Epithelial cell of esophagus (primary cell): ENCODE results near the gene SARDH.

Experiments
- DNase-seq: peaks from one replicate; pipeline ENCODE4 v3.0.0; 2010; ENCODE audit warnings: low read depth
- H3K4me3 ChIP-seq: 2 replicates; pipeline ENCODE4 v1.5.1; 2011; ENCODE audit warnings: mild to moderate bottlenecking, low read length, control low read depth
- CTCF ChIP-seq: IDR thresholded peaks from 2 replicates; pipeline ENCODE4 v1.5.1; 2011; ENCODE audit warnings: low read depth, mild to moderate bottlenecking, low read length, control low read depth, inconsistent platforms; ENCODE audit not compliant: insufficient read depth; ENCODE audit errors: missing control alignments

SARDH gene

GRCh38 chr9:133671371-133671770 is 66.8 kb downstream of the SARDH start:
- DNase-seq = no peak
- H3K4me3 ChIP-seq = no peak overlapping the region
- TF ChIP-seq CTCF = no peak

GRCh38 chr9:133670466-133670865 is 67.7 kb downstream of the SARDH start:
- DNase-seq = no peak
- no peak overlapping the region for H3K4me3 ChIP-seq
- no peak for TF ChIP-seq CTCF

- no peak for DNase-seq
- no peak for TF ChIP-seq CTCF
- H3K4me3 ChIP-seq = no peak overlapping the region
Observed at GRCh38 chr9:133669182-133669801, 68.9 kb downstream of the SARDH start.

GRCh38 chr9:133667759-133668450 is 70.2 kb downstream of the SARDH start:
- TF ChIP-seq CTCF = no peak
- no peak overlapping the region for H3K4me3 ChIP-seq
- no peak for DNase-seq

GRCh38 chr9:133666845-133667244 is 71.3 kb downstream of the SARDH start:
- H3K4me3 ChIP-seq = no peak overlapping the region
- no peak for TF ChIP-seq CTCF
- no peak for DNase-seq

- no peak overlapping the region for H3K4me3 ChIP-seq
- TF ChIP-seq CTCF = no peak
- DNase-seq = no peak
Observed at GRCh38 chr9:133666387-133666786, 71.8 kb downstream of the SARDH start.

GRCh38 chr9:133665535-133665934 is 72.6 kb downstream of the SARDH start:
- TF ChIP-seq CTCF = no peak
- no peak for DNase-seq
- H3K4me3 ChIP-seq = no peak overlapping the region
